GM12878 (cell line): ENCODE measurements around the gene CDH1. TPM values are rescaled to one million over a fixed set of nuclear protein-coding genes. Genes with fewer than 3 reads are reported as not detected.

ENCODE experiments used
- FOXM1 ChIP-seq: IDR thresholded peaks from 2 replicates; pipeline ENCODE4 v1.6.1; 2012; ENCODE audit warnings: low read depth, mild to moderate bottlenecking, inconsistent platforms, low read length, moderate library complexity
- PKNOX1 ChIP-seq: fragments of 450-650 bp; IDR thresholded peaks from 2 replicates; pipeline ENCODE4 v1.6.1; 2016; ENCODE audit warnings: mild to moderate bottlenecking
- REST ChIP-seq: IDR thresholded peaks from 2 replicates; pipeline ENCODE4 v1.6.1; 2012; ENCODE audit warnings: mild to moderate bottlenecking, low read depth, low read length
- ZNF592 ChIP-seq: fragments of 450-650 bp; IDR thresholded peaks from 2 replicates; pipeline ENCODE4 v1.6.1; 2017; ENCODE audit warnings: mild to moderate bottlenecking, moderate library complexity
- polyA plus RNA-seq, 11 experiments: library from polyadenylated mRNA; depleted of rRNA in 4 of 11; unstranded in 6 of 11; stranded (reverse) in 5 of 11; fragments of >200 nt; fragmentation: Nextera tagmentation in 4 of 11; fragmentation: Illumina TruSeq in 1 of 11; extraction: Ambion mirVana in 4 of 11; extraction: Trizol in 1 of 11; gene quantifications; 1 replicate in 1 of 11; 2 replicates in 10 of 11; pipeline versions ENCODE4 v1.2.1 to v1.2.3, GENCODE V29; 2011 to 2016; ENCODE audit warnings: inconsistent platforms in 2 of 11, missing spikeins in 2 of 11, low read depth in 1 of 11
- total RNA-seq, 4 experiments: library from RNA; depleted of rRNA in 3 of 4; stranded (reverse); fragments of >200 nt in 3 of 4; fragmentation: Illumina TruSeq in 1 of 4; extraction: Trizol in 1 of 4; gene quantifications; 2 replicates each; pipeline versions ENCODE4 v1.2.1 to v1.2.3, GENCODE V29; 2013 to 2021

The CDH1 gene
- total and polyA plus RNA-seq, 10 of the 15 experiments (the other 5 are each of a cell fraction or from before 2014, with no cell fraction given): 2.2 to 30.6 (median 17.7) TPM

GRCh38 chr16:68844211-68844564, 107.1 kb downstream of the CDH1 start (continued):
- TF ChIP-seq REST (no peak), PKNOX1 (no peak), FOXM1 (no peak), ZNF592 (no peak)
